Progenitor cell of endocrine pancreas (in vitro differentiated cells): ENCODE measurements around the gene NDFIP1. TPM values are rescaled to one million over a fixed set of nuclear protein-coding genes. Genes with fewer than 3 reads are reported as not detected.

Source experiments
- DNase-seq: peaks from one replicate; pipeline ENCODE4 v3.0.0; 2021; ENCODE audit warnings: low spot score; ENCODE audit not compliant: unreplicated experiment
- H3K27ac Mint-ChIP-seq: 2 replicates; pipeline ENCODE4 v1.8.0; 2021; ENCODE audit warnings: mild to moderate bottlenecking, moderate library complexity, mixed read lengths
- H3K27me3 Mint-ChIP-seq: 2 replicates; pipeline ENCODE4 v1.8.0; 2021; ENCODE audit warnings: mixed read lengths
- H3K36me3 Mint-ChIP-seq: 2 replicates; pipeline ENCODE4 v1.8.0; 2022; ENCODE audit warnings: mixed read lengths; ENCODE audit not compliant: insufficient read depth
- H3K4me1 Mint-ChIP-seq: 2 replicates; pipeline ENCODE4 v1.8.0; 2021; ENCODE audit warnings: low read depth, mixed read lengths
- H3K4me3 Mint-ChIP-seq: 2 replicates; pipeline ENCODE4 v1.8.0; 2021; ENCODE audit warnings: low read depth, mild to moderate bottlenecking, moderate library complexity, mixed read lengths
- H3K9me3 Mint-ChIP-seq: 2 replicates; pipeline ENCODE4 v1.8.0; 2021; ENCODE audit warnings: low read depth, mixed read lengths
- CTCF ChIP-seq: fragments of 200-600 bp; sonication (generic); IDR thresholded peaks from one replicate; pipeline ENCODE4 v1.5.0; 2021; ENCODE audit warnings: antibody characterized with exemption, mild to moderate bottlenecking; ENCODE audit not compliant: unreplicated experiment
- total RNA-seq: library from RNA; stranded (reverse); gene quantifications from 2 replicates; pipeline ENCODE4 v1.2.1, GENCODE V29; 2021

Gene NDFIP1
- total RNA-seq, 1 donor from 2014 or later: 247 TPM

GRCh38 chr5:142078221-142078620 is 30.4 kb upstream of the NDFIP1 start:
- no peak for TF ChIP-seq CTCF
- Mint-ChIP-seq H3K4me1 (peaks cover 40% of the 10 kb centered on the region), H3K4me3 (no peak overlapping the region), H3K27me3 (no peaks in the 10 kb centered on the region), H3K9me3 (peaks cover 5% of the 10 kb centered on the region), H3K27ac (peak overlapping the region; percentile 86), H3K36me3 (peaks cover 4% of the 10 kb centered on the region)
- no peak for DNase-seq

GRCh38 chr5:142078706-142079105 is 29.9 kb upstream of the NDFIP1 start:
- no peak for DNase-seq
- no peaks in the 10 kb centered on the region for H3K27me3 Mint-ChIP-seq
- no peak for TF ChIP-seq CTCF
- peak overlapping the region; percentile 86 for H3K27ac Mint-ChIP-seq
- H3K4me3 Mint-ChIP-seq: no peak overlapping the region
- peaks cover 4% of the 10 kb centered on the region for H3K36me3 Mint-ChIP-seq
- peaks cover 5% of the 10 kb centered on the region for H3K9me3 Mint-ChIP-seq
- H3K4me1 Mint-ChIP-seq: peaks cover 36% of the 10 kb centered on the region

- Mint-ChIP-seq H3K4me1 (peaks cover 33% of the 10 kb centered on the region), H3K36me3 (peaks cover 3% of the 10 kb centered on the region), H3K27ac (peak overlapping the region; percentile 86), H3K27me3 (no peaks in the 10 kb centered on the region), H3K4me3 (no peak overlapping the region), H3K9me3 (peaks cover 2% of the 10 kb centered on the region)
- no peak for TF ChIP-seq CTCF
- no peak for DNase-seq
Observed at GRCh38 chr5:142079306-142079721, 29.3 kb upstream of the NDFIP1 start.

GRCh38 chr5:142080248-142080647 is 28.3 kb upstream of the NDFIP1 start:
- Mint-ChIP-seq H3K27ac (peak overlapping the region; percentile 33), H3K4me3 (no peak overlapping the region), H3K36me3 (peaks cover 1% of the 10 kb centered on the region), H3K4me1 (peaks cover 36% of the 10 kb centered on the region), H3K9me3 (no peaks in the 10 kb centered on the region), H3K27me3 (no peaks in the 10 kb centered on the region)
- DNase-seq: no peak
- TF ChIP-seq CTCF: no peak

DNA sequence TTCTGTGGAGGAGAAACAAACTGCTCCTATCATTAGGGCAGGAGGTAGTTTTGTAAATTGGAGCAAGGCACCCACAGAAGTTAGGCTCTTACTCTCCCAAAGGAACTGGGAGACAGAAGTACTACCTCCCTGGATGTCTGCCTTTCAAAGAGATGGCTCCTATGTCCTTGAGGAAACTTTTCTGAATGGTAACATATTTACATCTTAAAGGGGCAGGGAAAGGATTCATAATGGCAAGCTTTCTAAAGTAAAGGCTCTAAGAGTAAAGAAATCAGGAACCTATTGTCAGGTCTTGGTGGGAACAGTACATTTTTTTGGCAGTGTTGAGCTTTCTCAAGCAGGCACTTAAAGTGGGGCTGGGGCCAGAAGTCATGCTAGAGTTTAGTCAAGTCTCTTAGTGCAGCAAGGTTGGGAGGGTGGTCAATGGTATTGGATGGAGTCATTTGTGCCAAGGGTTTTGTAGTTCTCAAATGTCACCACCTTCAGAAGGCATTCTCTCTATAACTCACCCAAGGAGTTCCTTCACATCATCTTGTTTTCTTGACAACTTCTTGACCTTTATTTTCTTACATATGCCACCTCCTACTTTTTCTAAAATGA is 26.3 kb upstream of the NDFIP1 start:
- Mint-ChIP-seq H3K4me3 (no peak overlapping the region), H3K4me1 (peaks cover 55% of the 10 kb centered on the region), H3K27me3 (no peaks in the 10 kb centered on the region), H3K36me3 (peaks cover 1% of the 10 kb centered on the region), H3K9me3 (no peaks in the 10 kb centered on the region), H3K27ac (peak overlapping the region; percentile 53)
- no peak for TF ChIP-seq CTCF
- no peak for DNase-seq
